Right atrium auricular region (tissue), 2 donors: ENCODE results near the gene ZNF679. TPM values are rescaled to one million over a fixed set of nuclear protein-coding genes. Genes with fewer than 3 reads are reported as not detected.
"Not testable (repeated sequence)": the region's sequence is repeated elsewhere in the genome, so short reads cannot be mapped to it uniquely, and the experiment has no call there.

Experiments used
- DNase-seq: peaks from one replicate; pipeline ENCODE4 v3.0.0-alpha.2; 2019; ENCODE audit warnings: low spot score
- H3K27ac ChIP-seq, 2 donors: fragments of 200-600 bp; sonication (generic); 1 replicate in 1 of 2; 2 replicates in 1 of 2; pipeline ENCODE4 v1.5.1; 2016 to 2019
- H3K27me3 ChIP-seq, 2 donors: fragments of 200-600 bp; sonication (generic); one replicate each; pipeline versions ENCODE4 v1.5.1 to v1.6.0; 2017 to 2019
- H3K36me3 ChIP-seq: fragments of 200-600 bp; sonication (generic); one replicate; pipeline ENCODE4 v1.5.1; 2016
- H3K4me1 ChIP-seq, 2 donors: fragments of 200-600 bp; sonication (generic); one replicate each; pipeline versions ENCODE4 v1.5.1 to v1.6.0; 2017 to 2019
- H3K4me3 ChIP-seq, 2 donors: fragments of 200-600 bp; sonication (generic); 1 replicate in 1 of 2; 2 replicates in 1 of 2; pipeline ENCODE4 v1.5.1; 2017 to 2019; ENCODE audit warnings: mild to moderate bottlenecking in 1 of 2, moderate library complexity in 1 of 2
- H3K9me3 ChIP-seq, 2 donors: fragments of 200-600 bp; sonication (generic); one replicate each; pipeline ENCODE4 v1.5.1; 2019
- CTCF ChIP-seq, 2 donors: fragments of 200-600 bp; sonication (generic); IDR thresholded peaks; one replicate each; pipeline ENCODE4 v1.5.1; 2019; ENCODE audit warnings: antibody characterized with exemption in 2 of 2
- total RNA-seq, 2 donors: library from RNA; depleted of rRNA; stranded (reverse); fragments of >200 nt; gene quantifications; one replicate each; pipeline ENCODE4 v1.1.0, GENCODE V29; 2016

The ZNF679 gene
- total RNA-seq: not detected

- H3K4me3 ChIP-seq, H3K36me3 ChIP-seq, H3K27me3 ChIP-seq, H3K27ac ChIP-seq, DNase-seq, H3K4me1 ChIP-seq: not testable (repeated sequence)
- H3K9me3 ChIP-seq: peaks cover 0 to 24% of the 10 kb centered on the region in 2 donors
Measured at GRCh38 chr7:64228174-64228573, at the start of gene ZNF679. Gene ZNF679, plus strand, starts transcription at chr7:64228474. Its CDS starts 20,644 bp downstream, at chr7:64249118.

GRCh38 chr7:64180989-64181388 lies 47.3 kb upstream of the ZNF679 start:
- peak in 1 of 2 donors; percentile 54 for TF ChIP-seq CTCF (IDR thresholded peaks at IDR 0.05)
- no peak overlapping the region for H3K27ac ChIP-seq
- peaks cover 0 to 8% of the 10 kb centered on the region in 2 donors for H3K9me3 ChIP-seq
- H3K36me3 ChIP-seq: no peaks in the 10 kb centered on the region
- H3K27me3 ChIP-seq: peaks cover 0 to 5% of the 10 kb centered on the region in 2 donors
- no peak overlapping the region for H3K4me3 ChIP-seq
- peaks cover 0 to 9% of the 10 kb centered on the region in 2 donors for H3K4me1 ChIP-seq
- DNase-seq: no peak

GRCh38 chr7:64181586-64181985 lies 46.7 kb upstream of the ZNF679 start:
- peaks cover 0 to 12% of the 10 kb centered on the region in 2 donors for H3K9me3 ChIP-seq
- H3K4me1 ChIP-seq: peaks cover 0 to 9% of the 10 kb centered on the region in 2 donors
- peaks cover 0 to 5% of the 10 kb centered on the region in 2 donors for H3K27me3 ChIP-seq
- no peak overlapping the region for H3K4me3 ChIP-seq
- no peak for TF ChIP-seq CTCF (IDR thresholded peaks at IDR 0.05)
- H3K27ac ChIP-seq: no peak overlapping the region
- H3K36me3 ChIP-seq: no peaks in the 10 kb centered on the region
- DNase-seq: no peak

- no peak for DNase-seq
- no peaks in the 10 kb centered on the region for H3K36me3 ChIP-seq
- H3K27me3 ChIP-seq: peaks cover 0 to 5% of the 10 kb centered on the region in 2 donors
- H3K9me3 ChIP-seq: peaks cover 0 to 17% of the 10 kb centered on the region in 2 donors
- H3K4me1 ChIP-seq: peaks cover 0 to 9% of the 10 kb centered on the region in 2 donors
- H3K27ac ChIP-seq: no peak overlapping the region
- H3K4me3 ChIP-seq: no peak overlapping the region
- TF ChIP-seq CTCF (IDR thresholded peaks at IDR 0.05): no peak
Measured at GRCh38 chr7:64182036-64182790, 46.1 kb upstream of the ZNF679 start.

- H3K27ac ChIP-seq: no peak overlapping the region
- no peaks in the 10 kb centered on the region for H3K36me3 ChIP-seq
- no peak for DNase-seq
- peak; percentile 67 to 90 for TF ChIP-seq CTCF (IDR thresholded peaks at IDR 0.05)
- peaks cover 0 to 5% of the 10 kb centered on the region in 2 donors for H3K27me3 ChIP-seq
- H3K4me1 ChIP-seq: peaks cover 0 to 9% of the 10 kb centered on the region in 2 donors
- H3K9me3 ChIP-seq: peaks cover 0 to 25% of the 10 kb centered on the region in 2 donors
- H3K4me3 ChIP-seq: no peak overlapping the region
Measured at GRCh38 chr7:64183126-64183742, 45.0 kb upstream of the ZNF679 start.

GRCh38 chr7:64183827-64184372 lies 44.4 kb upstream of the ZNF679 start:
- no peak for TF ChIP-seq CTCF (IDR thresholded peaks at IDR 0.05)
- no peak overlapping the region for H3K27ac ChIP-seq
- H3K4me1 ChIP-seq: peaks cover 0 to 9% of the 10 kb centered on the region in 2 donors
- peaks cover 0 to 25% of the 10 kb centered on the region in 2 donors for H3K9me3 ChIP-seq
- no peak for DNase-seq
- H3K4me3 ChIP-seq: no peak overlapping the region
- H3K27me3 ChIP-seq: peaks cover 0 to 5% of the 10 kb centered on the region in 2 donors
- no peaks in the 10 kb centered on the region for H3K36me3 ChIP-seq
